Measurements from ENCODE around the gene GIT2. TPM values are rescaled to one million over a fixed set of nuclear protein-coding genes. Genes with fewer than 3 reads are reported as not detected.

Gene GIT2
- total and polyA plus RNA-seq, 2 of the 8 experiments (the other 6 are each of a cell fraction or from before 2014, with no cell fraction given) = 9.6 to 20.7 TPM

- Histone ChIP-seq H3K4me1 (replicated peaks in 1 of 4; ENCODE audit: control insufficient read depth in 3 of 4, insufficient read depth in 4 of 4, low read length in 3 of 4) (no peaks in the 10 kb centered on the region), H3K18ac (ENCODE audit: extremely low read depth, low read length) (no peak overlapping the region), H4K8ac (ENCODE audit: extremely low read depth, insufficient read depth, low read length) (no peak overlapping the region), H3K36me3 (ENCODE audit: control insufficient read depth in 2 of 4, insufficient read depth in 4 of 4, low read length in 3 of 4) (no peaks in the 10 kb centered on the region), H3K4me2 (ENCODE audit: insufficient read depth in 1 of 2, low read depth in 2 of 2, low read length in 2 of 2) (no peak overlapping the region), H3K79me2 (ENCODE audit: control insufficient read depth in 1 of 2, insufficient read depth in 2 of 2, low read length in 2 of 2) (no peaks in the 10 kb centered on the region), H2BK12ac (ENCODE audit: low read depth, low read length) (no peak overlapping the region), H3K14ac (ENCODE audit: insufficient read length) (no peak overlapping the region), H3K9me3 (ENCODE audit: insufficient read depth in 2 of 2, low read depth in 1 of 2, low read length in 1 of 2) (no peaks in the 10 kb centered on the region), H3K79me1 (ENCODE audit: low read depth, low read length) (no peaks in the 10 kb centered on the region), H3K4me3 (ENCODE audit: extremely low read depth in 1 of 4, insufficient read depth in 2 of 4, low read depth in 3 of 4, low read length in 4 of 4) (no peak overlapping the region), H2BK5ac (ENCODE audit: low read depth, low read length) (no peak overlapping the region), H3K9ac (replicated peaks in 1 of 4; ENCODE audit: extremely low read depth in 1 of 4, low read depth in 3 of 4, low read length in 3 of 4) (no peak overlapping the region), H4K20me1 (replicated peaks in 1 of 2; ENCODE audit: control insufficient read depth in 1 of 2, insufficient read depth in 2 of 2, low read length in 2 of 2) (peaks cover 0 to 2% of the 10 kb centered on the region in 2 experiments), H2AFZ (ENCODE audit: low read length) (no peak overlapping the region), H4K5ac (ENCODE audit: insufficient read length, low read depth, low read length) (no peak overlapping the region), H3K23me2 (ENCODE audit: low read depth, low read length) (no peaks in the 10 kb centered on the region), H3K27ac (ENCODE audit: low read depth, low read length) (no peak overlapping the region), H2AK5ac (ENCODE audit: low read depth, low read length) (no peak overlapping the region), H2BK15ac (ENCODE audit: low read length) (no peak overlapping the region), H2BK20ac (ENCODE audit: low read length) (no peak overlapping the region), H3K27me3 (replicated peaks in 1 of 4; ENCODE audit: control insufficient read depth in 3 of 4, extremely low read depth in 1 of 4, insufficient read depth in 3 of 4, low read length in 3 of 4) (peaks cover 24 to 51% (median 48%) of the 10 kb centered on the region in 4 experiments), H3K23ac (ENCODE audit: insufficient read length) (no peak overlapping the region), H3K56ac (replicated peaks; ENCODE audit: insufficient read length, low read depth, low read length) (no peak overlapping the region), H3K4ac (replicated peaks; ENCODE audit: insufficient read length, low read depth, low read length) (no peak overlapping the region), H2BK120ac (replicated peaks; ENCODE audit: low read depth, low read length) (no peak overlapping the region), H4K91ac (replicated peaks; ENCODE audit: insufficient read length, low read length) (no peak overlapping the region)
- CTCF ChIA-PET (ENCODE audit: partially characterized antibody) = interaction anchor here (1.2 to 2.1 kb wide), 3 partner anchors 16 to 50 kb away, joined by 3 to 12 read pairs (median 4); no protein-coding TSS in a partner anchor
- WGBS, 2 experiments (ENCODE audit: extremely low coverage in 1 of 2, insufficient coverage in 1 of 2, insufficient read length in 1 of 2, insufficient replicate concordance in 2 of 2, low coverage in 1 of 2, low lambda C conversion rate in 2 of 2, missing lambda C conversion rate in 1 of 2) = 83% methylated on average over 4 of the region's 4 CpGs; no CpG with 5 or more reads in 1 of the 2 experiments
- POLR2A ChIA-PET (ENCODE audit: partially characterized antibody) = interaction anchor here (2.2 kb wide), 1 partner anchor 14 kb away, joined by 8 read pairs; the partner anchor contains the start of gene GLTP
- DNase-seq (ENCODE audit: low read depth in 1 of 2, low spot score in 2 of 2) (no peak), FAIRE-seq (no peak)
Measured at GRCh38 chr12:109894939-109895338, 101.2 kb downstream of the GIT2 start.
